H9 (cell line): ENCODE results near the gene SLC35B2. TPM values are rescaled to one million over a fixed set of nuclear protein-coding genes. Genes with fewer than 3 reads are reported as not detected.

Experiments used
- DNase-seq: peaks from one replicate; pipeline ENCODE4 v3.0.0-alpha.2; 2017
- H2AFZ ChIP-seq: one replicate; pipeline ENCODE4 v1.6.1; 2013; ENCODE audit warnings: mild to moderate bottlenecking, low read length, control low read depth, moderate library complexity
- H2AK5ac ChIP-seq: 2 replicates; pipeline ENCODE4 v1.6.1; 2013; ENCODE audit warnings: low read length, control low read depth, mixed read lengths; ENCODE audit not compliant: insufficient read length
- H2BK120ac ChIP-seq: one replicate; pipeline ENCODE4 v1.6.1; 2013; ENCODE audit warnings: low read depth, mild to moderate bottlenecking, low read length, control low read depth, inconsistent platforms; ENCODE audit not compliant: poor library complexity, severe bottlenecking
- H2BK12ac ChIP-seq: 2 replicates; pipeline ENCODE4 v1.6.1; 2013; ENCODE audit warnings: low read length, control low read depth, mixed read lengths, low read depth; ENCODE audit not compliant: insufficient read length
- H2BK15ac ChIP-seq: 2 replicates; pipeline ENCODE4 v1.6.1; 2013; ENCODE audit warnings: low read depth, low read length, control low read depth
- H2BK20ac ChIP-seq: one replicate; pipeline ENCODE4 v1.6.1; 2013; ENCODE audit warnings: low read depth, mild to moderate bottlenecking, low read length, control low read depth, inconsistent platforms; ENCODE audit not compliant: poor library complexity, severe bottlenecking
- H2BK5ac ChIP-seq: 2 replicates; pipeline ENCODE4 v1.6.1; 2013; ENCODE audit warnings: low read length, control low read depth, mixed read lengths; ENCODE audit not compliant: insufficient read length
- H3K14ac ChIP-seq: 2 replicates; pipeline ENCODE4 v1.6.1; 2013; ENCODE audit warnings: low read length, control low read depth; ENCODE audit not compliant: insufficient read depth
- H3K18ac ChIP-seq: 2 replicates; pipeline ENCODE4 v1.6.1; 2013; ENCODE audit warnings: low read depth, mild to moderate bottlenecking, mixed read lengths, low read length, control low read depth; ENCODE audit not compliant: insufficient read length
- H3K23ac ChIP-seq: 2 replicates; pipeline ENCODE4 v1.6.1; 2013; ENCODE audit warnings: low read length, control low read depth, mixed read lengths, low read depth; ENCODE audit not compliant: insufficient read length
- H3K23me2 ChIP-seq: 2 replicates; pipeline ENCODE4 v1.6.1; 2013; ENCODE audit warnings: low read depth, mild to moderate bottlenecking, mixed read lengths, low read length, control low read depth; ENCODE audit not compliant: insufficient read length, poor library complexity, severe bottlenecking
- H3K27ac ChIP-seq: 2 replicates; pipeline ENCODE4 v1.5.1; 2013; ENCODE audit warnings: low read length, control low read depth, mixed read lengths, low read depth; ENCODE audit not compliant: insufficient read length
- H3K27me3 ChIP-seq: 2 replicates; pipeline ENCODE4 v1.6.1; 2013; ENCODE audit warnings: low read length, control low read depth, inconsistent platforms; ENCODE audit not compliant: insufficient read depth
- H3K4ac ChIP-seq: 2 replicates; pipeline ENCODE4 v1.6.1; 2013; ENCODE audit warnings: low read depth, mild to moderate bottlenecking, control low read depth, inconsistent platforms, low read length, moderate library complexity
- H3K4me1 ChIP-seq: 2 replicates; pipeline ENCODE4 v1.6.1; 2013; ENCODE audit warnings: low read length, control low read depth, inconsistent platforms; ENCODE audit not compliant: insufficient read depth
- H3K4me2 ChIP-seq: 2 replicates; pipeline ENCODE4 v1.6.1; 2013; ENCODE audit warnings: low read length, control low read depth, mixed read lengths; ENCODE audit not compliant: insufficient read length, insufficient read depth
- H3K56ac ChIP-seq: 2 replicates; pipeline ENCODE4 v1.6.1; 2013; ENCODE audit warnings: low read depth, mild to moderate bottlenecking, mixed read lengths, low read length, control low read depth; ENCODE audit not compliant: insufficient read length
- H3K79me1 ChIP-seq: 2 replicates; pipeline ENCODE4 v1.6.1; 2013; ENCODE audit warnings: low read depth, mild to moderate bottlenecking, moderate library complexity, low read length, control low read depth, inconsistent platforms; ENCODE audit not compliant: insufficient read depth, poor library complexity, severe bottlenecking
- H3K79me2 ChIP-seq: 2 replicates; pipeline ENCODE4 v1.6.1; 2013; ENCODE audit warnings: low read length, control low read depth, inconsistent platforms; ENCODE audit not compliant: insufficient read depth
- H3K9ac ChIP-seq: 2 replicates; pipeline ENCODE4 v1.6.1; 2013; ENCODE audit warnings: low read length, control low read depth, mixed read lengths; ENCODE audit not compliant: insufficient read length; ENCODE audit errors: extremely low read depth
- H3K9me3 ChIP-seq: one replicate; pipeline ENCODE4 v1.6.1; 2013; ENCODE audit warnings: low read depth, low read length, inconsistent platforms; ENCODE audit not compliant: control insufficient read depth
- H3T11ph ChIP-seq: one replicate; pipeline ENCODE4 v1.6.1; 2013; ENCODE audit warnings: mild to moderate bottlenecking, low read length, control low read depth, inconsistent platforms
- H4K20me1 ChIP-seq: one replicate; pipeline ENCODE4 v1.6.1; 2013; ENCODE audit not compliant: control insufficient read depth, insufficient read length, insufficient read depth
- H4K5ac ChIP-seq: 2 replicates; pipeline ENCODE4 v1.6.1; 2013; ENCODE audit warnings: low read depth, mild to moderate bottlenecking, mixed read lengths, low read length, control low read depth; ENCODE audit not compliant: insufficient read length
- H4K8ac ChIP-seq: replicated peaks from 2 replicates; pipeline ENCODE4 v1.6.1; 2013; ENCODE audit warnings: low read length, control low read depth, mixed read lengths, low read depth; ENCODE audit not compliant: insufficient read length
- H4K91ac ChIP-seq: 2 replicates; pipeline ENCODE4 v1.6.1; 2013; ENCODE audit warnings: low read depth, mild to moderate bottlenecking, moderate library complexity, mixed read lengths, low read length, control low read depth; ENCODE audit not compliant: insufficient read length
- H3K27ac Mint-ChIP-seq, 3 experiments: 2 replicates in 2 of 3; 3 replicates in 1 of 3; pipeline ENCODE4 v1.8.0; 2020 to 2021; ENCODE audit warnings: mixed read lengths in 3 of 3, mild to moderate bottlenecking in 1 of 3, moderate library complexity in 1 of 3
- H3K27me3 Mint-ChIP-seq: 2 replicates; pipeline ENCODE4 v1.8.0; 2021; ENCODE audit warnings: low read depth, mild to moderate bottlenecking, moderate library complexity, mixed read lengths
- H3K36me3 Mint-ChIP-seq, 3 experiments: 2 replicates in 2 of 3; 3 replicates in 1 of 3; pipeline ENCODE4 v1.8.0; 2020 to 2021; ENCODE audit warnings: low read depth in 3 of 3, mixed read lengths in 3 of 3; ENCODE audit not compliant: insufficient read depth in 1 of 3
- H3K4me1 Mint-ChIP-seq, 2 experiments: 2 replicates each; pipeline ENCODE4 v1.8.0; 2020; ENCODE audit warnings: mixed read lengths in 2 of 2
- H3K4me3 Mint-ChIP-seq, 2 experiments: 2 replicates in 1 of 2; 3 replicates in 1 of 2; pipeline ENCODE4 v1.8.0; 2020 to 2021; ENCODE audit warnings: mild to moderate bottlenecking in 2 of 2, mixed read lengths in 2 of 2, moderate library complexity in 1 of 2
- H3K9me3 Mint-ChIP-seq, 2 experiments: 2 replicates in 1 of 2; 3 replicates in 1 of 2; pipeline ENCODE4 v1.8.0; 2020; ENCODE audit warnings: mild to moderate bottlenecking in 2 of 2, mixed read lengths in 2 of 2, moderate library complexity in 1 of 2
- CTCF ChIP-seq: fragments of 200-600 bp; sonication (generic); conservative IDR thresholded peaks from 3 replicates; pipeline ENCODE4 v1.8.0; 2021; ENCODE audit warnings: antibody characterized with exemption, mild to moderate bottlenecking
- WGBS: extraction: QIAGEN DNeasy Blood & Tissue Kit; methylation state at CpG from one replicate; pipeline ENCODE4 v1.1.7; 2013; ENCODE audit warnings: missing lambda C conversion rate, low lambda C conversion rate, mixed read lengths; ENCODE audit not compliant: insufficient read length; ENCODE audit errors: extremely low coverage; 5-methylcytosine and 5-hydroxymethylcytosine counted together
- total RNA-seq: library from RNA; stranded (reverse); gene quantifications from 2 replicates; pipeline ENCODE4 v1.2.1, GENCODE V29; 2021

SLC35B2 gene
- total RNA-seq, 1 experiment from 2014 or later, result 34.5 TPM

- TF ChIP-seq CTCF, result no peak
- no peak overlapping the region for H3T11ph ChIP-seq
- H2BK120ac ChIP-seq, result no peak overlapping the region
- no peak overlapping the region for H3K9ac ChIP-seq
- no peak overlapping the region for H2AK5ac ChIP-seq
- no peak overlapping the region for H2AFZ ChIP-seq
- Mint-ChIP-seq H3K4me3 (no peak overlapping the region), H3K27me3 (peaks cover 4% of the 10 kb centered on the region), H3K9me3 (no peaks in the 10 kb centered on the region), H3K4me1 (peaks cover 26 to 27% of the 10 kb centered on the region in 2 experiments), H3K36me3 (no peaks in the 10 kb centered on the region), H3K27ac (no peak overlapping the region)
- H3K14ac ChIP-seq, result no peak overlapping the region
- H3K79me1 ChIP-seq, result no peaks in the 10 kb centered on the region
- H3K27ac ChIP-seq, result no peak overlapping the region
- H3K23me2 ChIP-seq, result peaks cover 8% of the 10 kb centered on the region
- H2BK20ac ChIP-seq, result no peak overlapping the region
- no peak overlapping the region for H4K5ac ChIP-seq
- H3K4ac ChIP-seq, result no peak overlapping the region
- H4K20me1 ChIP-seq, result no peaks in the 10 kb centered on the region
- no peak overlapping the region for H3K18ac ChIP-seq
- no peaks in the 10 kb centered on the region for H3K27me3 ChIP-seq
- no peaks in the 10 kb centered on the region for H3K9me3 ChIP-seq
- H4K8ac ChIP-seq, result no peak overlapping the region
- no peak overlapping the region for H3K56ac ChIP-seq
- H2BK15ac ChIP-seq, result no peak overlapping the region
- no peak overlapping the region for H2BK12ac ChIP-seq
- no peak overlapping the region for H4K91ac ChIP-seq
- H3K4me1 ChIP-seq, result peaks cover 12% of the 10 kb centered on the region; the same call in 1 of the 2 replicates
- no peak for DNase-seq
- no peak overlapping the region for H3K23ac ChIP-seq
- H3K79me2 ChIP-seq, result no peaks in the 10 kb centered on the region
- no peak overlapping the region for H3K4me2 ChIP-seq
- no peak overlapping the region for H2BK5ac ChIP-seq
- no CpG with 5 or more reads among the region's 6 CpGs for WGBS
Measured at GRCh38 chr6:44214307-44214706, 43.0 kb downstream of the SLC35B2 start.
